Activated T-helper 2 cell treated with anti-CD3 and anti-CD28 coated beads, Interferon-gamma antibody, Interleukin-2, Interleukin-4, amounts not matched to agents 10 μg/mL and 5 μg/mL and 100 μg/mL, durations not matched to agents 14 hours and 24 hours and 36 hours (primary cell): ENCODE measurements around the gene AHRR. TPM values are rescaled to one million over a fixed set of nuclear protein-coding genes. Genes with fewer than 3 reads are reported as not detected.
"Not testable (repeated sequence)": the region's sequence is repeated elsewhere in the genome, so short reads cannot be mapped to it uniquely, and the experiment has no call there.

Source experiments
- DNase-seq: peaks from one replicate; pipeline ENCODE4 v3.0.0; 2021; ENCODE audit warnings: low spot score
- H3K27ac Mint-ChIP-seq: one replicate; pipeline ENCODE4 v1.8.0; 2021; ENCODE audit warnings: mixed read lengths
- H3K27me3 Mint-ChIP-seq: one replicate; pipeline ENCODE4 v1.8.0; 2021; ENCODE audit warnings: low read depth, mixed read lengths
- H3K36me3 Mint-ChIP-seq: one replicate; pipeline ENCODE4 v1.8.0; 2021; ENCODE audit warnings: low read depth, mixed read lengths
- H3K4me1 Mint-ChIP-seq: one replicate; pipeline ENCODE4 v1.8.0; 2021; ENCODE audit warnings: low read depth, mixed read lengths
- H3K4me3 Mint-ChIP-seq: one replicate; pipeline ENCODE4 v1.8.0; 2021; ENCODE audit warnings: low read depth, mild to moderate bottlenecking, moderate library complexity, mixed read lengths
- H3K9me3 Mint-ChIP-seq: one replicate; pipeline ENCODE4 v1.8.0; 2021; ENCODE audit warnings: mixed read lengths
- intact Hi-C: fragments of 100-400 bp; cut with micrococcal nuclease; formaldehyde crosslinking; loops from one replicate; pipeline ENCODE4 v1.15.1; 2023
- total RNA-seq: library from RNA; stranded (reverse); gene quantifications from 2 replicates; pipeline ENCODE4 v1.2.3, GENCODE V29; 2022

Gene AHRR
- total RNA-seq, 1 donor from 2014 or later, result 34.9 TPM

DNA sequence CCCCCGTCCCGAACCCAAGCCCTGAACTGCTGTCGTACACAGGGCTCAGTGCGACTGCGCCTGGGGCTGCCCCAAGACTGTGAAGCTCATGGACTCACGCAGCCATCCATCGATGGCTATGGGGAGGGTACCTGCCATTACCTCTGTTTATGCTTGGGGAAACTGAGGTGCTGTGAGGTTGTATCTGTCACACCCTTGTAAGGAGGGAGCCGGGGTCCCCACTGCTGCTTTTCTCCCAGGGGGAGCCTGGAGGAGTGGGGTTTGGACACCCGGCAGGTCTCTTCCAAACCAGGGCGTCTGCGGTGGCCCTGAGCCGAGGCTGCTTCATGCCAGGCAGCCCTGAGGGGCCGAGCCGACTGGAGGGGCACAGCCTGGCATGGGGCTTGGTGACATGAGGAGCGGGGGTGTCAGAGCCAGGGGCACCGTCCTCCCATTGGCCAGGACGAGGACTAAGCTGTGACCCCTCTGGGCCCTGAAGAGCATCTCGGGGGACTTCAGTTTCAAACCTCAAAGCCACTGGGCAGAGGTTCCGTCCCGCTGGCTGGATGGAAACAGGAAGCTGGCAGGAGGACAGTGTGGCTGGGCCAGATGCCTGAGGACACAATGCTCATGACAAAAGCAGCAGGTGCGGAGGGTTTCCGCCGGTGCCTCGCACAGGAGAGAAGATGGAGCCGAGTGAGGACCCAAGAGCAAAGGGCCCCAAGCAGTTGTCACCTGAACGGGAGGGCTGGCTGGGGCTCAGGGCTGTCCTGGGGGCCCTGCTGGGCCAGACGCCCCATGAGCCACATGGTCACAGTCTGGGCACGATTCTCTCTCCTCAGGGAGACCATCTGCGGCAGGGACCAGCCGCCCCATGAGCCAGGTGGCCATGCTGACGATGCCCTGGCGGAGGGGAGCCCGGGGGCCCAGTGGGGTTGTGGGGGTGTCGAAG is 67.0 kb downstream of the AHRR start:
- Mint-ChIP-seq H3K9me3 (peaks cover 25% of the 10 kb centered on the region), H3K4me1 (peaks cover 33% of the 10 kb centered on the region), H3K36me3 (peaks cover 67% of the 10 kb centered on the region), H3K27ac (peak overlapping the region; percentile 28), H3K27me3 (no peaks in the 10 kb centered on the region), H3K4me3 (no peak overlapping the region)
- no peak for DNase-seq
- intact Hi-C loops, result no loop called here

DNA sequence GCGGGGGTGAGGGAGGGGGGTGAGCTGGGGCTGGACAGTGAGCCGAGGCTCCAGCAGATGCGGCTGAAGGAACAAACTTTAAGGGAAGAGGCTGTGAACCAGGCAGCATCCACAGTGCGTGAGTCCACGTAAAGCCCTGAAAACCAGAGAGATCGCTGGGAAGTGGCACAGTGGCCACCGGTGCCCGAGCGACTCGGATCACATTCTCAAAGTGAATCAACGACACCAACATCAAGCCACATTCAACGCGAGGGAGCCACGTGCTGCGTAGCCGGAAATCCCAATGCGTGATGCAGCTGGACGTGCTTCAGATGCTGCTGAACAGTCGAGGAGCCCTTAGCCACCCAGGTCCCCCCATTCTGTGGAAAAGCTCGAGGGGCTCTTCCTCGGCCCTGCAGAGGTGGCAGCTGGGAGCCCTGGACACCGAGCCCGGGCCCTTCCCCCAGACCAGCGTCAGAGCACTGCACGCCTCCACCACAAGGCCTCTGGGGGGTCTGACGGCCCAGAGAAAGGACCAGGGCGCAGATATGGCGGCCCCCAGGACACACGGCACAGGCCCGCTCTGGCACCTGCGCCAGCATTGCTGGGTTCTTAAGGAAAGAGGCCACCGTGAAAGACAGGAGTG is 67.8 kb downstream of the AHRR start:
- H3K27me3 Mint-ChIP-seq, result no peaks in the 10 kb centered on the region
- no peak overlapping the region for H3K27ac Mint-ChIP-seq
- H3K9me3 Mint-ChIP-seq, result peaks cover 19% of the 10 kb centered on the region
- no peak overlapping the region for H3K4me3 Mint-ChIP-seq
- intact Hi-C loops, result no loop called here
- no peak for DNase-seq
- H3K4me1 Mint-ChIP-seq, result peaks cover 37% of the 10 kb centered on the region
- peaks cover 63% of the 10 kb centered on the region for H3K36me3 Mint-ChIP-seq

DNA sequence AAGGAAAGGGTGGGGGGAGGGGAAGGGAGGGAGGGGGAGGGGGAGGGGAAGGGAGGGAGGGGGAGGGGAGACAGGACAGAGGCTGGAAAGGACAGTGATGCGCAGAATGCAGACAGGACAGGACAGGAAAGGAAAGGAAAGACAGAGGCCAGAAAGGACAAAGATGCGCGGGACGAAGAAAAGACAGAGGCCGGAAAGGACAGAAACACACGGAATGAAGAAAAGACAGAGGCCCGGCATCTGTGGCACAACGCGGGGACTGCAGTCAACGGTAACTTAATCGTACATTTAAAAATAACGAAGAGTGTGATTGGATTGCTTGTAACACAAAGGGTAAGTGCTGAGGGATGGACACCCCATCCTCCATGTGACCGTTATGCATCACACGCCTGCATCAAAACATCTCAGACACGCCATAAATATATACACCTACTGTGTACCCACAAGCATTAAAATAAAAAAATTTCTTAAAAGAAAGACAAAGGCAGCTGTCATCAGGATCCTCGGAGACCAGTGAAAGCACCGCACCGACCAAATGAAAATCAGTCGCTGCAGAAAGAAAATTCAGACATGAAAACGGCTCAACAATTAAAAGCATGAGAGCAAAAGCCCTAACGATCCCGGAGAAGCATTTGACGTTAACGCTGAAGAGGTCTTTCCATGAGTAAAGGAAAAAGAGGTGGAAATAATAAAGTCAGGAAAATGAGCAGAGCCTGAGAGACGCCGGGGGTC is 68.5 kb downstream of the AHRR start:
- intact Hi-C loops, result no loop called here

DNA sequence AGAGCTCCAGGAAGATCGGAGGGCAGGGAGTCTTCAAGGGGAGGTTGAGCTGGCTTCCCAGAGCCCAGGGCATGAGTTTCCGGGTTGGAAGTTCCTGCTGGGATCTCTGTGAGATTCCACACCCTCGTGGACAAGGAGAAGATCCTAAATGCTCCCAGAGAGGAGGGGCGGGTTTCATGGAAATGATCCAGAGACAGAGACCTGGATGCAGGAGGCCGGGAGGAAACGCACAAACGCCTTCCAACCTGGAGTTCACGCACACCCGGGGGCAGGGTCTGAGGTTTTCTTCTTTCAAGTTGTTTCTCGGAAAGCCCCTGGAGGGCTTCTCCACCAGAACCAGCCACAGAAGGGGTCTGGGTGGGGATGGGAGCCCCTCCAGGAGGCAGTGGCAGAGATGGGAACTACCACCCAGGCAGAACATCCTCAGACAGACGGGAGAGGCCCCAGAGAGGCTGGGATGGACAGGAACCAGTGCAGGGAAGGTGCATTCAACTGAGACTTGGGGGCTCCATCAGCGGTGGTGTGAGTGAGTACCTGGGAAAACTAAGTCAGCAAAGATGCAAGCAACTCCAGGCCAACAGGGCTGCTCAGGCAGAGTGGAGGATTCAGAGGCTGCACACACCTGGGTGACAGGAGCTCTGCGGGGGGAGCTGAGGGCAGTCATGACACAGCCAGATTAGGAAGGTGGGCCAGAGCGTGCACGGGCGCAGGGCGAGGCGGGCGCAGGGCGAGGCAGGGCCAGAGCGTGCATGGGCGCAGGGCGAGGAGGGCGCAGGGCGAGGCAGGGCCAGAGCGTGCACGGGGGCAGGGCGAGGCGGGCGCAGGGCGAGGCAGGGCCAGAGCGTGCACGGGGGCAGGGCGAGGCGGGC is 69.3 kb downstream of the AHRR start:
- Mint-ChIP-seq H3K36me3 (peaks cover 47% of the 10 kb centered on the region), H3K4me3 (peak overlapping the region; percentile 71), H3K4me1 (peaks cover 40% of the 10 kb centered on the region), H3K9me3 (peaks cover 4% of the 10 kb centered on the region), H3K27me3 (no peaks in the 10 kb centered on the region), H3K27ac (peak overlapping the region; percentile 76)
- no peak for DNase-seq
- intact Hi-C loops, result no loop called here

More for the DNA sequence above, 68.5 kb downstream of the AHRR start:
- no peak for DNase-seq
- H3K4me1 Mint-ChIP-seq, result peaks cover 39% of the 10 kb centered on the region
- H3K9me3 Mint-ChIP-seq, result peaks cover 12% of the 10 kb centered on the region
- H3K27me3 Mint-ChIP-seq, result no peaks in the 10 kb centered on the region
- peaks cover 55% of the 10 kb centered on the region for H3K36me3 Mint-ChIP-seq
- H3K27ac Mint-ChIP-seq, result peak overlapping the region; percentile 39
- H3K4me3 Mint-ChIP-seq, result no peak overlapping the region

DNA sequence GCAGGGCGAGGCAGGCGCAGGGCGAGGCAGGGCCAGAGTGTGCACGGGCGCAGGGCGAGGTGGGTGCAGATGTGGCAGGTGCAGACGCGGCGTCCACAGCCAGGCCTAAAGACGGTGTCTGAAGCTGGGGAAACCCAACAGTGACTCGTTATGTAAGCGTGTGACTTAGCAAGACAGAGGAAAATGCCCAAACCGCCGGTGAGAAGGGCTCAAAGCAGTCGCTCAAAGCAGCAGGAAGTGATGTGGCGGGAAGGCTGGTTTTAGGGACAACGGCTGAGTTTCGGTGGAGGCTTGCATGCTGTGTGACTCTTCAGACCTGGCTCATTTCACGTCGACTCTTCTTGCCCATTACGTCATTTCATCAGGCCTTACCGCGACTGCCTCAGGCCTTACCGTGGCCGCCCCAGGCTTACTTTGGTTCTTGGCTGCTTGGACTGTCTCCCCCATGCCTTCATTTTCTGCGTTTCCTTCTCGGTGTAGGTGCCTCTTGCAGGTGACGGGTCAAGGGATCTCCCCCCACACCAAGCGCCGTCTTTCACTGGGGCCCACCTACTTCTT is 71.0 kb downstream of the AHRR start:
- H3K9me3 Mint-ChIP-seq, result no peaks in the 10 kb centered on the region
- peak; percentile 88 for DNase-seq
- peaks cover 35% of the 10 kb centered on the region for H3K36me3 Mint-ChIP-seq
- intact Hi-C loops, result loop anchor here (1.0 kb wide), 2 partner anchors 13 to 19 kb away; no protein-coding TSS in a partner anchor
- H3K4me3 Mint-ChIP-seq, result peak overlapping the region; percentile 72
- peaks cover 40% of the 10 kb centered on the region for H3K4me1 Mint-ChIP-seq
- H3K27me3 Mint-ChIP-seq, result no peaks in the 10 kb centered on the region
- H3K27ac Mint-ChIP-seq, result peak overlapping the region; percentile 97

DNA sequence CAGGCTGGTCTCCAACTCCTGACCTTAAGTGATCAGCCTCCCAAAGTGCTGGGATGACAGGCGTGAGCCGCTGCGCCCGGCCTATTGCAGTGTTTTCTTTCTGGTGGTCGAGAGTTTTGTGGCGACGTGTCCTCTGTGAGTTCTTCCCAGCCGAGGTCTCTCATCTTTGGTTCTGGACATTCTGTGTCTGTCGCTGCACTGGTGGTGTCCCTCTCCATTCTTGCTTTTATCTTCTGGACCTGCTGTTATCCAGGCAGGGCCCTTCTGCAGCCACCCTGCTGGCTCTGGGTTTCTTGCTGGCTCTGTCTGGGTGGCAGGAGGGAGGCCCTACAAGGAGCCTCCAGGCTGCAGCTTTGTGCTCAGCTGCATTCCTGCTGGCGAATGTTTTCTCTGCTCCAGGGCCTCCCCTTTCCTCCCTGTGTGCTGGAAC is 72.3 kb downstream of the AHRR start:
- H3K4me3 Mint-ChIP-seq, result peak overlapping the region; percentile 72

DNA sequence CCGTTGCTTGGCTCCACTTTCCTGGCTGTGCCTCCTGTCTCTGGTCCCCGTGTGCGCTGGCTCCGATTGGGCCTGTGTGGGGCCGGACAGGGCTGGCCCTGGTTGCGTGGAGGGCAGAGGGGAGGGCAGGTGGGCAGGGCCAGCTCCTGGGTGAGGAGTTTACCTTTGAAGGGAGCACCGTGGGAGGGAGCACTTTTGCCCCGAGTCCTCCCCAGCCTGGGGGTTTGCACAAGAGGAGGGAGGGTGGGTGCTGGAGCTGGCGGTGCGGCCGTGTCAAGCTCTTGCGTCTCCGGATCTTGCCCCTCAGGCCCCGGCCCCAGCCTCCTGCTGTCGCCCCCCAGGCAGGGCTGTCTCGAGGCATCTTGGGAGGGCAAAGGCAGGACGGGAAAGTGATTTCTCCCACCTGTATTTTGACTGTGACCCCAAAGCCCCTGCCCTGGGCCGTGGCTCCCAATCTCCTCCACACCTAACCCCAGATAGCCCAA is 73.2 kb downstream of the AHRR start:
- H3K27ac Mint-ChIP-seq, result peak overlapping the region; percentile 81
- no peaks in the 10 kb centered on the region for H3K9me3 Mint-ChIP-seq
- intact Hi-C loops, result no loop called here
- peak overlapping the region; percentile 55 for H3K4me3 Mint-ChIP-seq
- H3K27me3 Mint-ChIP-seq, result no peaks in the 10 kb centered on the region
- H3K36me3 Mint-ChIP-seq, result peaks cover 25% of the 10 kb centered on the region
- no peak for DNase-seq
- H3K4me1 Mint-ChIP-seq, result peaks cover 37% of the 10 kb centered on the region

More for the DNA sequence above, 72.3 kb downstream of the AHRR start:
- DNase-seq, result no peak
- Mint-ChIP-seq H3K9me3 (no peaks in the 10 kb centered on the region), H3K4me1 (peaks cover 35% of the 10 kb centered on the region), H3K36me3 (peaks cover 28% of the 10 kb centered on the region), H3K27ac (peak overlapping the region; percentile 97), H3K27me3 (no peaks in the 10 kb centered on the region)
- intact Hi-C loops, result no loop called here

DNA sequence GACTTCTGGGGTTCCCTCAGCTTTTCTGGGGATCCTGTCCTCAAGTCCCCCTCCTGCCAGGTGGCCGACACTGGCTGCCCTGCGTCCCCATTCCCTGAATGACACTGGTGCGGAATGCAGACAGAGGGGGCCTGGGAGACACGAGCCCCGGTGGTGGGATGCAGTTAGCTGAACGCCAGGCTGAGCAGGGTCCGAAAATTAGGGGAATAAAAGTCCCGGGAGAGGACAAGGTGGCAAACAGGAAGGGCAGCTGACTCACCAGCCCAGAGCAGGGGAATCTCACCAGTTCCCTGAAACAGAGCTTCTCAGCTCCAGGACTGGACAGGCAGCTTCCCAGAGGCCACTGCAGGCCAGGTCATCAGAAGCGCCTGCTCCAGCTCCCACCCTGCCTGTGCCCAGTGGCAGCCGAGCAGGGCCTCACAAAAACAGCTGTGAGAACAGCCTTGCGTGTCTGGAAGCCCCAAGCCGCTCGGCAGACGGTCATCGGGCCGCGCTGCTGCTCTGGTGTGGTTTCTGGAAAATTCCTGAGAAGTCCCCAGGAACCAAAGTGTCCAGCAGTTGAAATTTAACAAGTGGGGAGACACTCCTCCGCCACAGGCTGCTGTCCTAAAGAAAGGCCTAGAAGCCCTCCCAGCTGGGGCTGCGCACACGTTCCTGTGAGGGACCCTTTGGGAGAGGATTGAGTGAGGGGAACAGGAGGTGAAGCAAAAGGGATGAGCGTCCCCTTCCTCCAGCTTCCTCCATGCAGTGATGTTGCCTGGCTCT is 73.8 kb downstream of the AHRR start:
- H3K4me3 Mint-ChIP-seq, result peak overlapping the region; percentile 1
- peaks cover 37% of the 10 kb centered on the region for H3K4me1 Mint-ChIP-seq
- no peaks in the 10 kb centered on the region for H3K27me3 Mint-ChIP-seq
- intact Hi-C loops, result no loop called here
- DNase-seq, result no peak
- H3K9me3 Mint-ChIP-seq, result no peaks in the 10 kb centered on the region
- H3K27ac Mint-ChIP-seq, result peak overlapping the region; percentile 81
- peaks cover 25% of the 10 kb centered on the region for H3K36me3 Mint-ChIP-seq

DNA sequence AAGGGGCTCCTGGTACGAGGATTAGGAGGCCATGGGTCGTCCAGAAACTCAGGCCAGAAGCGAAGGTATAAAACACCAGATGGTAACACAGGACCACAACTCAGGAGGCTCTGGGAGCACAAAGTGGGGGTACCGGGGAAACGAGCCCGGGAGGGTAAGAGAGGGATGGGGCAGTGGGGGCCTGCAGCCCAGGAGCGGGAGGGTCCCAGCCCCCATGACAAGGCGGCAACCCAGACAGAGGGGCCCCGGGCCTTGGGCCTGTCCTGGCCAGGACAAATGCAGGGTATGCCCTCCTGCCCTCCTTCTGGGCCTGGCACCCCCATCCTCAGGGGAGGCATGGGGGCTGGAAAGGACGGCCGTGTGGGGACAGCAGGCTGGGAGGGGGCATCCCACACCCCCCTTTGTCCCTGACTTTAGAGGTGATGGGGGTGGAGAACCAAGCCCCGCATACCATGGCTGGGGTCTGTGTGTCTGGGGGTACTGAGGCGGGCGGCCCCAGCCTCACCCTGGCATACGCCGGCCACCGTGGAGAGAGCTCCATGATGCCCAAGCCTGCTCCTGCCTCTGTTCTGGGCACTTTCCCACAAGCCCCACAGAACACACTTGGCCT is 74.5 kb downstream of the AHRR start:
- Mint-ChIP-seq H3K4me1 (peaks cover 33% of the 10 kb centered on the region), H3K4me3 (peak overlapping the region; percentile 1), H3K27ac (peak overlapping the region; percentile 28), H3K36me3 (peaks cover 24% of the 10 kb centered on the region), H3K9me3 (no peaks in the 10 kb centered on the region), H3K27me3 (no peaks in the 10 kb centered on the region)
- intact Hi-C loops, result no loop called here
- no peak for DNase-seq

DNA sequence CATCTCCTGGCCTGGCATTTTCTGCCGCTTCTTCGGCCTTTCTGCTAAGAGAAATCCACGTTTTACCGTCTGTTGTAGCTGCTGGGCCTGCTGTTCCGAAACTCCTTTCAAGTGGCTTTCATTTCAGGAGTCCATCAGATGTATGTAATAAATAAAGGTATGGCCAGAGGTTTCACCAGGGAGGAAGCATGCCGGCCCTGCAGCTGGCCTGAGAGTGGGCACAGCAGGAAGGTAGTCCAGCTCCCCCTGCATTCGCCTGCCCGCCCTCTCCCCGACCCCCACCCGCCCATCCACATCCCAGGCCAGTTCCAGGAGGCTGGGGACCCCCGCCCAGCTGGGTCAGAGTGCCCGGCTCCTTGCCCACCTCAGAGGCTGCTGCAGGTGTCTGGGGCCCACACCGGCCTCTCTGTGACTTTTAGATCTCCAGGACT is 75.0 kb downstream of the AHRR start:
- no peak for DNase-seq
- Mint-ChIP-seq H3K36me3 (peaks cover 28% of the 10 kb centered on the region), H3K4me3 (no peak overlapping the region), H3K27me3 (no peaks in the 10 kb centered on the region), H3K4me1 (peaks cover 35% of the 10 kb centered on the region), H3K27ac (no peak overlapping the region), H3K9me3 (no peaks in the 10 kb centered on the region)
- intact Hi-C loops, result no loop called here

DNA sequence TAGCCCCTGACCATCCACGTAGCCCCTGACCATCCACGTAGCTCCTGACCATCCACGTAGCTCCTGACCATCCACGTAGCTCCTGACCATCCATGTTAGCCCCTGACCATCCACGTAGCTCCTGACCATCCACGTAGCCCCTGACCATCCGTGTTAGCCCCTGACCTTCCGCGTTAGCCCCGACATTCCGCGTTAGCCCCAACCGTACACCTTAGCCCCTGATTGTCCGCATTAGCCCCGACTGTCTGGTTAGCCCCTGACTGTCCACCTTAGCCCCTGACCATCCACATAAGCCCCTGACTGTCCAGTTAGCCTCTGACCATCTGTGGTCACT is 76.6 kb downstream of the AHRR start:
- intact Hi-C loops, DNase-seq, H3K9me3 Mint-ChIP-seq, H3K4me3 Mint-ChIP-seq, H3K27me3 Mint-ChIP-seq, H3K27ac Mint-ChIP-seq: not testable (repeated sequence)
- Mint-ChIP-seq H3K4me1 (peaks cover 40% of the 10 kb centered on the region), H3K36me3 (peaks cover 41% of the 10 kb centered on the region)
